ENCODE measurements around the gene TMEM255B.

The TMEM255B gene

GRCh38 chr13:113849546-113849945 is 90.5 kb downstream of the TMEM255B start:
- DNase-seq (ENCODE audit: low spot score) = no peak

GRCh38 chr13:113849981-113850721 is 91.1 kb downstream of the TMEM255B start:
- no peak for DNase-seq (ENCODE audit: low spot score)

- DNase-seq (ENCODE audit: low spot score) = no peak
Observed at GRCh38 chr13:113850722-113851479, 91.9 kb downstream of the TMEM255B start.

GRCh38 chr13:113851480-113851803 is 92.4 kb downstream of the TMEM255B start:
- no peak for DNase-seq (ENCODE audit: low spot score)

- no peak for DNase-seq (ENCODE audit: low spot score)
Observed at GRCh38 chr13:113851826-113852535, 93.0 kb downstream of the TMEM255B start.

- DNase-seq (ENCODE audit: low spot score) = no peak
Observed at GRCh38 chr13:113852536-113853517, 93.8 kb downstream of the TMEM255B start.

- DNase-seq (ENCODE audit: low spot score) = no peak
Observed at GRCh38 chr13:113853518-113854237, 94.7 kb downstream of the TMEM255B start.

GRCh38 chr13:113854238-113855011 is 95.4 kb downstream of the TMEM255B start:
- peak; percentile 81 for DNase-seq (ENCODE audit: low spot score)

GRCh38 chr13:113855012-113855921 is 96.2 kb downstream of the TMEM255B start:
- no peak for DNase-seq (ENCODE audit: low spot score)

- no peak for DNase-seq (ENCODE audit: low spot score)
Observed at GRCh38 chr13:113855931-113856715, 97.1 kb downstream of the TMEM255B start.

GRCh38 chr13:113856716-113857065 is 97.7 kb downstream of the TMEM255B start:
- peak; percentile 87 for DNase-seq (ENCODE audit: low spot score)

GRCh38 chr13:113857531-113858195 is 98.6 kb downstream of the TMEM255B start:
- DNase-seq (ENCODE audit: low spot score) = no peak

GRCh38 chr13:113859311-113860050 is 100.5 kb downstream of the TMEM255B start:
- DNase-seq (ENCODE audit: low spot score) = no peak

GRCh38 chr13:113860051-113860664 is 101.1 kb downstream of the TMEM255B start:
- DNase-seq (ENCODE audit: low spot score) = no peak

GRCh38 chr13:113860665-113861432 is 101.8 kb downstream of the TMEM255B start:
- DNase-seq (ENCODE audit: low spot score) = no peak

Data from AG08396 (cell line).